AG10803 (cell line): ENCODE data around the gene NDUFS7.

ENCODE experiments used
- DNase-seq: peaks from one replicate; pipeline ENCODE4 v3.0.0; 2010; ENCODE audit warnings: low read depth
- H3K4me3 ChIP-seq: 2 replicates; pipeline ENCODE4 v1.5.1; 2011; ENCODE audit warnings: mild to moderate bottlenecking, low read length, control low read depth
- CTCF ChIP-seq: conservative IDR thresholded peaks from 2 replicates; pipeline ENCODE4 v1.5.1; 2011; ENCODE audit warnings: mild to moderate bottlenecking, low read length, control low read depth, inconsistent platforms

Gene NDUFS7

GRCh38 chr19:1393841-1394240 is 10.1 kb downstream of the NDUFS7 start:
- no peak for DNase-seq
- no peak for TF ChIP-seq CTCF
- no peak overlapping the region for H3K4me3 ChIP-seq

DNA sequence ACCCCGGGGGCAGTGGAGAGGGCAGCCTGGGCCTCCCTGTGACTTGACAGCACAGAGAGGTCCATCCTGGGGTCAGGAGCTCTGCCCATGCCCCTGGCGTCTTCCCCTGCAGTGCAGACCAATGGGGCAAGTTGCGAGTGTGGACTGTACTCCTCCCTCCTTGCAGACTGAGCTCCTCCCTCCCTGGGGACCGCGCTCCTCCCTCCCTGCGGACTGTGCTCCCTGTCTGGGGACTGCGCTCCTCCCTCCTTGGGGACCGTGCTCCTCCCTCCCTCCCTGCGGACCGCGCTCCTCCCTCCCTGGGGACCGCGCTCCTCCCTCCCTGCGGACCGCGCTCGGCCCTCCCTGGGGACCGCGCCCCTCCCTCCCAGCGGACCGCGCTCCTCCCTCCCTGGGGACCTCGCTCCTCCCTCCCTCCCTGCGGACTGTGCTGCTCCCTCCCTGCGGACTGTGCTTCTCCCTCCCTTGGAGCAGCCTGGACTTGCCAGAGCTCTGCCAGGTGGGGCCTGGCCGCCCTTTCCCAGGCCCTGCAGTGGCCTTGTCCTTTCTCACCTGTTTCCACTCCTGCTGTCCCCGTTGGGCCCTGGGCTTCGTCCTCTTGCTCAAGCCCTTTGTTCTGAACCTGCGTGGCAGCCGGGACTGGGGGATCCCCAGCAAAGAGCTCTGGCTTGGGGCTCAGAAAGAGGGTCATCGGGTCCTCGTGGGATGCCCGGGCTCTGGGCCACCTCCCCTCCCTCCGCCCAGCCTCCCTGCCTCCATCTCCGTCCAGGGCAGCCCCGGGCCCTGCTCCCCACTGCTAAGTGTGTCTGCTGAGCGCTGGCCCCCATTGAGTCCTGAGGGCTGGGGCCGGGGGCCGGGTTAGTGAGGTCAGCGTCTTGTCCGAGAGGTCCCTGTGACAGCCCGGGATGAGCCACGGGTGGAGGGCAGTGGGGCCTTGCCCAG is 10.8 kb downstream of the NDUFS7 start:
- no peak for TF ChIP-seq CTCF
- H3K4me3 ChIP-seq, result no peak overlapping the region
- DNase-seq, result no peak

DNA sequence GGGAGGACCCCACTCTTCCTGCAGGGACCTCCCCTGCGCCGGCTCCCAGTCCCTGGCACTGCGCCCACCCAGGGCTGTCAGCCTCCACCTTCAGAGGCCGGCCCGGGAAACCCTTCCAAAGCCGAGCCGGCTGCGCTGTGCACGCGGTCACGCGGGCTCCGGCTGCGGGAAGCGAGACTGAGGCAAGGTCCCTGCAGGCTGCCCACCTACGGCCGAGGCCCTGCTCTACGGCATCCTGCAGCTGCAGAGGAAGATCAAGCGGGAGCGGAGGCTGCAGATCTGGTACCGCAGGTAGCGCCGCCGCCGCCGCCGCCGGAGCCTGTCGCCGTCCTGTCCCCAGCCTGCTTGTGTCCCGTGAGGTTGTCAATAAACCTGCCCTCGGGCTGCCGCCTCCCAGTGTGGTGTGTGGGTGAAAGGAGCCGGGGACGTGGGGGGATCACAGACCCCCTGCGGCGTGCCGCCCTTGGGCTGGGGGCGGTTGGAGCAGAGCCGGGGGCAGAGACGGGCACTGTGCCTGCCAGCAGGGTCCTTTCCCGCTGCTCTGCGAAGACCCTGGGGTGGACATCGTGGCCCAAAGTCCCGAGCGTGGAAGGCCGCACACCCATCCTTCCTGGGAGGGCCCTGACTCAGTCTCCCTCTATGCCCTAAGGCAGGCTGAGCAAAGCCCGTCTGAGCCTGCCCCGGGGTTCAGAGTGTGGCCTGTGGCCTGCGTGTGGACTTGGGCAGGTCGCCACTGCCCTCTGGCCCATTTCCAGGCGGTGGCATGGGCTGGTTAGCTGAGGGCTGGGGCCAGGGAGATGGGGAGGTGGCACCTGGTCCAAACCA is 11.7 kb downstream of the NDUFS7 start:
- H3K4me3 ChIP-seq, result no peak overlapping the region
- no peak for TF ChIP-seq CTCF
- DNase-seq, result no peak

DNA sequence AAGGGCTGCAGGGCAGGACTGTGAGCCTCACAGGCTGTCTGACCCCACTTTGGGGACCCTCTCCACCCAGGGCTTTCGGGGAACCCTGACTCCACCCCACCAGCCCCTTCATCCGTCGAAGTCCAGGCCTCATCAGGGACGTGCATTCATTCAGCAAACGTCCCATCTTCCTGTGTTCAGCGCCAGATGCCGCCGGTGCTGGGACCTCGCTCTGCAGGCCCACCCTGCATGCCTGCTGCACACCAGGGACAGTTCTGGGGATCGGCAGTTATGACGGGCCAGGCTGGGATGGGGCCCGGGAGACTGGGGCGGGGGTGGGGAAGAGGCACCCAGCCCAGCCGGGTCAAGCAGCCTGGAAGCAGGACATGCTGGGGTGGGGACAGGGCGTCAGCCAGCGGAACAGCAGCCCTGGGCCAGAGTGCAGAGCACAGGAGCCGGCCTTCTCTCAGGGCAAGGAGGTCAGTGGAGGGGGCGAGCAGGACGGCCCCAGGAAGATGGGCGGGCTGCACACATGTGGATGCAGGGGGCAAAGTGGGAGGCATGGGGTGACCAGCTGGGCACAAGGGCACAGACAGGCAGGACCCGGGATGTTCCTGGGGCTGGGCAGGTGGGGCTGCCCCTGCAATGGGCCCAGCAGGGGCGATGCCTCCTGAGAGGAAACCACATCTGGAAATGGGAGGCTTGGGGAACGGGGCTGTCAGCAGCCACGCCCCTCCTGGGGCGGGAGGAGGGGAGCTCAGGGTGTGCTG is 12.5 kb downstream of the NDUFS7 start:
- no peak for DNase-seq
- no peak for TF ChIP-seq CTCF
- no peak overlapping the region for H3K4me3 ChIP-seq

DNA sequence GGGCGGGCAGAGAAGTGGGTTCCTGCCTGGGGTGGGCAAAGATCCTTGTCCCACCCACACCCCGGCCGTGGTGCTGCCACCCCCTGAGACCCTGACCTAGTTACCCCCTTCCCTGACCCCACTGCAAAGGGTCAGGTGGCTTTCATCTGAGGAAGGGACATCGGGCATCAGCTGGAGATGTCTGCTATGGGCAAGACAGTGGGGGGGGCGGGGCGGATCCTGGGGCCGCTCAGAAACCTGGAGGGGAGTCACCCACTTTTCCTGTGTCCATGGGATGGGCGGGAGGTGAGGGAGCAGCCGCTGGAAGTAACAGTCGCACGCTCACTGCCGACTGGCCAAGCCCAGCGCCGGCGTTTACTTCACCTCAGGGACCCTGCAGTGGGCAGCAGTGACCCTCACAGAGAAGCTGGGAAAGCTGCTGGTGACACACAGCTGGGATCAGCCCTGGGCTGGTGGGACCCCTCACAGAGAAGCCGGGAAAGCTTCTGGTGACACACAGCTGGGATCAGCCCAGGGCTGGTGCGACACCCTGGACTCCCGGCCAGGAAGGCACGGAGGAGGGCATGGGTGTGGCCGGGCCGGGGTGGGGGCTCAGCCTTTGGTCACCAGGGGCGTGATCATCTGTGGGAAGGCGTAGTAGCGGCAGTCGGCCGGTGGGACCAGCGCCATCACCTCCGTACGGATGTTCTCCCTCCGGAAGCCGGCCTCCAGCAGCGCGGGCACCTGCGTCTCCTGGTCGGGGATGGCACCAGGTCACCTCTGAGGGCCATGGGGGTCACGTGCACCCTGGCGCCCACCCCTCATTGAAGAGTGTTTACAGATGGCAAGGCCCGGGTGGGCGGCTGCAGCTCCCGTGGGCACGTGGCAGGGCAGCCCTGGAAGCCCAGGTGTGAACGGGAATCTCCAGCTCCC is 13.3 kb downstream of the NDUFS7 start:
- no peak overlapping the region for H3K4me3 ChIP-seq
- no peak for DNase-seq
- TF ChIP-seq CTCF, result no peak

DNA sequence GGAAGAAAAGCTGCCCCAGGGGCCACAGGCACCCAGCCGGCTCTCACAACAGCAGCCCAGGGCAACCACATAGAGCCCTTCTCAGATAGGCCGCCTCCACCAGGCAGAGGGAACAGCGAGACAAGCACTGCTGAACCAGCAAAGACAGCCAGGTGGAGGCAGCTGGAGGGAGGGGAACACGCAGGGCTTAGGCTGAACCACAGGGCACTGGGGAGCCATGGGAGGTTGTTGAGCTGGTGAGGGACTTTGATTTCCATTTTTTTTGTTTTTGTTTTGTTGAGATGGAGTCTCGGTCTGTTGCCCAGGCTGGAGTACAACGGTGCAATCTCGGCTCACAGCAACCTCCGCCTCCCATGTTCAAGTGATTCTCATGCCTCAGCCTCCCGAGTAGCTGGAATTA is 14.1 kb downstream of the NDUFS7 start:
- no peak for TF ChIP-seq CTCF
- no peak overlapping the region for H3K4me3 ChIP-seq

More for the DNA sequence above, 14.1 kb downstream of the NDUFS7 start:
- no peak for DNase-seq
